Esophagus squamous epithelium (tissue), 5 donors: ENCODE results near the gene DNAJC15. TPM values are rescaled to one million over a fixed set of nuclear protein-coding genes. Genes with fewer than 3 reads are reported as not detected.

ENCODE experiments used
- DNase-seq: peaks from one replicate; lab custom pipeline; 2025; lab: John Stamatoyannopoulos, UW
- H3K27ac ChIP-seq, 4 donors: fragments of 200-600 bp; sonication (generic); one replicate each; pipeline ENCODE4 v1.5.1; 2016 to 2019; ENCODE audit warnings: mild to moderate bottlenecking in 1 of 4
- H3K27me3 ChIP-seq, 4 donors: fragments of 200-600 bp; sonication (generic); 1 replicate in 3 of 4; 2 replicates in 1 of 4; pipeline versions ENCODE4 v1.5.1 to v1.6.0; 2017 to 2021; ENCODE audit warnings: antibody characterized with exemption in 1 of 4
- H3K36me3 ChIP-seq, 3 donors: fragments of 200-600 bp; sonication (generic); one replicate each; pipeline ENCODE4 v1.5.1; 2016 to 2019
- H3K4me1 ChIP-seq, 3 donors: fragments of 200-600 bp; sonication (generic); one replicate each; pipeline ENCODE4 v1.5.1; 2017 to 2019
- H3K4me3 ChIP-seq, 4 donors: fragments of 200-600 bp; sonication (generic); 1 replicate in 3 of 4; 2 replicates in 1 of 4; pipeline ENCODE4 v1.5.1; 2016 to 2019; ENCODE audit warnings: mild to moderate bottlenecking in 2 of 4, moderate library complexity in 1 of 4
- H3K9me3 ChIP-seq, 3 donors: fragments of 200-600 bp; sonication (generic); one replicate each; pipeline ENCODE4 v1.5.1; 2016 to 2019
- CTCF ChIP-seq, 6 experiments: fragments of 450-650 bp in 4 of 6; fragments of 200-600 bp in 2 of 6; sonication (generic) in 2 of 6; IDR thresholded peaks; one replicate each; pipeline ENCODE4 v1.5.1; 2016 to 2019; ENCODE audit warnings: antibody characterized with exemption in 6 of 6, mild to moderate bottlenecking in 4 of 6, moderate library complexity in 4 of 6
- POLR2A ChIP-seq, 4 donors: fragments of 450-650 bp; IDR thresholded peaks; one replicate each; pipeline ENCODE4 v1.6.1; 2017; ENCODE audit warnings: antibody characterized with exemption in 4 of 4, mild to moderate bottlenecking in 4 of 4, moderate library complexity in 3 of 4
- WGBS, 2 donors: methylation state at CpG; one replicate each; pipeline ENCODE4 v1.1.5; 2018; 5-methylcytosine and 5-hydroxymethylcytosine counted together
- intact Hi-C: fragments of 100-400 bp; cut with DNase I; formaldehyde crosslinking; loops from one replicate; pipeline ENCODE4 v1.15.0; 2022
- total RNA-seq, 4 donors: library from RNA; depleted of rRNA; stranded (reverse); fragments of >200 nt; gene quantifications; one replicate each; pipeline ENCODE4 v1.1.0, GENCODE V29; 2016
- donor health status: DM: yes; HTN: yes; CAD: no.

Gene DNAJC15
- total RNA-seq, 4 donors from 2014 or later, result 2.9 to 15.0 (median 9.0) TPM

- intact Hi-C loops, result no loop called here
Observed at GRCh38 chr13:43154156-43154651, 130.8 kb downstream of the DNAJC15 start.

GRCh38 chr13:43154839-43155238 is 131.5 kb downstream of the DNAJC15 start:
- no peak for DNase-seq
- no peak for TF ChIP-seq POLR2A (IDR thresholded peaks at IDR 0.05)
- no peak overlapping the region for H3K4me3 ChIP-seq
- no peak overlapping the region for H3K27ac ChIP-seq
- H3K4me1 ChIP-seq, result no peaks in the 10 kb centered on the region
- no peaks in the 10 kb centered on the region for H3K27me3 ChIP-seq
- no peaks in the 10 kb centered on the region for H3K36me3 ChIP-seq
- H3K9me3 ChIP-seq, result no peaks in the 10 kb centered on the region
- 77 to 93% methylated on average over 3 of the region's 3 CpGs for WGBS, 2 donors
- intact Hi-C loops, result no loop called here

More at GRCh38 chr13:43154156-43154651, 130.8 kb downstream of the DNAJC15 start:
- Histone ChIP-seq H3K27me3 (no peaks in the 10 kb centered on the region), H3K4me3 (no peak overlapping the region), H3K27ac (no peak overlapping the region), H3K9me3 (no peaks in the 10 kb centered on the region), H3K36me3 (no peaks in the 10 kb centered on the region), H3K4me1 (no peaks in the 10 kb centered on the region)
- DNase-seq, result no peak
- no peak for TF ChIP-seq CTCF (IDR thresholded peaks at IDR 0.05)
- no peak for TF ChIP-seq POLR2A (IDR thresholded peaks at IDR 0.05)
- WGBS, 2 donors, result 87 to 89% methylated on average over 5 of the region's 5 CpGs

- no peaks in the 10 kb centered on the region for H3K36me3 ChIP-seq
- H3K4me3 ChIP-seq, result no peak overlapping the region
- TF ChIP-seq POLR2A (IDR thresholded peaks at IDR 0.05) (no peak), CTCF (IDR thresholded peaks at IDR 0.05) (no peak)
- no peak overlapping the region for H3K27ac ChIP-seq
- no peaks in the 10 kb centered on the region for H3K9me3 ChIP-seq
- no peaks in the 10 kb centered on the region for H3K27me3 ChIP-seq
- intact Hi-C loops, result no loop called here
- no peak for DNase-seq
- 89 to 95% methylated on average over 2 of the region's 2 CpGs for WGBS, 2 donors
- no peaks in the 10 kb centered on the region for H3K4me1 ChIP-seq
Observed at GRCh38 chr13:43156916-43157315, 133.5 kb downstream of the DNAJC15 start.

- WGBS, 2 donors, result 33 to 75% methylated on average over 1 to 2 of the region's 2 CpGs
- Histone ChIP-seq H3K9me3 (no peaks in the 10 kb centered on the region), H3K27ac (no peak overlapping the region), H3K27me3 (no peaks in the 10 kb centered on the region), H3K36me3 (no peaks in the 10 kb centered on the region), H3K4me3 (no peak overlapping the region), H3K4me1 (no peaks in the 10 kb centered on the region)
- no peak for TF ChIP-seq POLR2A (IDR thresholded peaks at IDR 0.05)
- no peak for TF ChIP-seq CTCF (IDR thresholded peaks at IDR 0.05)
- DNase-seq, result no peak
- intact Hi-C loops, result no loop called here
Observed at GRCh38 chr13:43157796-43158195, 134.4 kb downstream of the DNAJC15 start.

GRCh38 chr13:43158516-43158915 is 135.1 kb downstream of the DNAJC15 start:
- Histone ChIP-seq H3K27ac (no peak overlapping the region), H3K27me3 (no peaks in the 10 kb centered on the region), H3K4me1 (no peaks in the 10 kb centered on the region), H3K9me3 (no peaks in the 10 kb centered on the region), H3K4me3 (no peak overlapping the region), H3K36me3 (no peaks in the 10 kb centered on the region)
- TF ChIP-seq POLR2A (IDR thresholded peaks at IDR 0.05), result no peak
- TF ChIP-seq CTCF (IDR thresholded peaks at IDR 0.05), result no peak
- DNase-seq, result no peak
- intact Hi-C loops, result no loop called here
- WGBS, 2 donors, result 88 to 94% methylated on average over 3 of the region's 3 CpGs

- H3K4me1 ChIP-seq, result no peaks in the 10 kb centered on the region
- no peaks in the 10 kb centered on the region for H3K27me3 ChIP-seq
- no peak overlapping the region for H3K27ac ChIP-seq
- WGBS, 2 donors, result 29 to 31% methylated on average over 3 of the region's 3 CpGs
- TF ChIP-seq POLR2A (IDR thresholded peaks at IDR 0.05) (no peak), CTCF (IDR thresholded peaks at IDR 0.05) (no peak)
- no peaks in the 10 kb centered on the region for H3K9me3 ChIP-seq
- H3K36me3 ChIP-seq, result no peaks in the 10 kb centered on the region
- intact Hi-C loops, result no loop called here
- no peak for DNase-seq
- H3K4me3 ChIP-seq, result no peak overlapping the region
Observed at GRCh38 chr13:43159026-43159461, 135.7 kb downstream of the DNAJC15 start.
